NB4 (cell line): ENCODE data around the gene APOO.

Experiments used
- DNase-seq: peaks from one replicate; pipeline ENCODE4 v3.0.0; 2010; ENCODE audit warnings: low read depth
- H3K4me3 ChIP-seq: one replicate; pipeline ENCODE4 v1.5.1; 2011; ENCODE audit warnings: mild to moderate bottlenecking, low read depth, low read length, moderate library complexity
- CTCF ChIP-seq: IDR thresholded peaks from one replicate; pipeline ENCODE4 v1.5.1; 2012; ENCODE audit warnings: low read depth, low read length
- MYC ChIP-seq: IDR thresholded peaks from 2 replicates; pipeline ENCODE4 v1.6.1; 2011; ENCODE audit warnings: low read depth, low read length
- POLR2A ChIP-seq: IDR thresholded peaks from 2 replicates; pipeline ENCODE4 v1.6.1; 2011; ENCODE audit warnings: mild to moderate bottlenecking; ENCODE audit not compliant: insufficient read length; ENCODE audit errors: extremely low read depth
- TF ChIP-seq, protein P1 (sequence below): IDR thresholded peaks from 2 replicates; pipeline ENCODE4 v1.6.1; 2011; ENCODE audit warnings: low read depth, low read length

APOO gene

GRCh38 chrX:23820235-23820782, 87.4 kb downstream of the APOO start:
- DNase-seq, result no peak
- TF ChIP-seq, protein P1, sequence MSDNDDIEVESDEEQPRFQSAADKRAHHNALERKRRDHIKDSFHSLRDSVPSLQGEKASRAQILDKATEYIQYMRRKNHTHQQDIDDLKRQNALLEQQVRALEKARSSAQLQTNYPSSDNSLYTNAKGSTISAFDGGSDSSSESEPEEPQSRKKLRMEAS, result no peak
- TF ChIP-seq POLR2A (no peak), CTCF (no peak), MYC (no peak)
- H3K4me3 ChIP-seq, result no peak overlapping the region

DNA sequence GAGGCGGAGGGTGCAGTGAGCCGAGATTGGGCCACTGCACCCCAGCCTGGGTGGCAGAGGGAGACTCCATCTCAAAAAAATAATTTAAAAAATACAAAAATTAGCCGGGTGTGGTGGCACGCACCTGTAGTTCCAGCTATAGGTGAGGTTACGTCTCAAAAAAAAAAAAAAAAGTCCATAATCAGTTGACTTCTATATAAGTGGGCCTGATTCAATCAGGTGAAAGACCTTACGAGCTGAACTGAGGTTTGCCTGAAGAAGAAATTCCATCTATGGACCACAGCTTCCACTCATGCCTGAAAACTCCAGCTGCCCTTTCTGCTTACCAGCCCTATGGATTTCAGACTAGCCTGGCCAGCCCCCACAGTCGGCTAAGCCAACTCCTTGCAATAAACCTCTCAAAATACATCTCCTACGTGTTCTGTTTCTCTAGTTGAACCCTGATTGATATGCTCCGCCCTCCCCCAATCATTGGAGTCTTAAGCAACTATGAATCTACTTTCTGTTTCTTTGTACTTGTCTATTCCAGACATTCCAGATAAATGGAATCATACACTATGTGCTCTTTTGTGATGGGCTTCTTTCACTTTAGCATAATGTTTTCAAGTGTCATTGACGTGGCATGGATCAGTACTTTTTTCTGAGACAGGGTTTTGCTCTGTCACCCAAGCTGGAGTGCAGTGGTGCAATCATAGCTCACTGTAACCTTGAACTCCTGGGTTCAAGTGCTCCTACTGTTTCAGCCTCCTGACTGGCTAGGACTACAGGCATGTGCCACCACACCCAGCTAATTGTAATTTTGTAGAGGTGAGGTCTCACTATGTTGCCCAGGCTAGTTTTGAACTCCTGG, 88.1 kb downstream of the APOO start:
- TF ChIP-seq, protein P1, result no peak
- no peak for TF ChIP-seq MYC
- no peak for TF ChIP-seq CTCF
- TF ChIP-seq POLR2A, result no peak
- no peak for DNase-seq
- no peak overlapping the region for H3K4me3 ChIP-seq

DNA sequence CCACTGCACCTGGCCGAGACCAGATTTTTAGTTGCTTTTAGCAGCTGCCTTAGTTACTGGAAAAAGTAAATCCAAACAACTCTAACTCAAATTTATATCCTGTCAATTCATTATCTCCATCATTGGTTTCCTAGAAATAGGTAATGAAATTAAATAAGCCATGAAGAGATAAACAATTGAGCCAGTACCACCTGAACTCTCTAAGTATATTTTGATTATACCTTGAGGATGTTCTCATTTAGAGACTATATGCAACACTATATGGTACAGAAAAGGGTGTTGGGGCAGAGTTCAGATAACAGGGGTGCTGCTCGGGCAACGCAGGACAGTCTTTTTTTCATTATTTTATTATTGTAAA, 89.8 kb downstream of the APOO start:
- DNase-seq, result no peak
- H3K4me3 ChIP-seq, result no peak overlapping the region
- TF ChIP-seq POLR2A, result no peak
- TF ChIP-seq MYC, result no peak
- TF ChIP-seq, protein P1, result no peak
- TF ChIP-seq CTCF, result no peak

- DNase-seq, result no peak
- no peak overlapping the region for H3K4me3 ChIP-seq
- TF ChIP-seq CTCF (no peak), POLR2A (no peak), MYC (no peak)
- TF ChIP-seq, protein P1, result no peak
Observed at GRCh38 chrX:23816179-23816578, 91.6 kb downstream of the APOO start.

DNA sequence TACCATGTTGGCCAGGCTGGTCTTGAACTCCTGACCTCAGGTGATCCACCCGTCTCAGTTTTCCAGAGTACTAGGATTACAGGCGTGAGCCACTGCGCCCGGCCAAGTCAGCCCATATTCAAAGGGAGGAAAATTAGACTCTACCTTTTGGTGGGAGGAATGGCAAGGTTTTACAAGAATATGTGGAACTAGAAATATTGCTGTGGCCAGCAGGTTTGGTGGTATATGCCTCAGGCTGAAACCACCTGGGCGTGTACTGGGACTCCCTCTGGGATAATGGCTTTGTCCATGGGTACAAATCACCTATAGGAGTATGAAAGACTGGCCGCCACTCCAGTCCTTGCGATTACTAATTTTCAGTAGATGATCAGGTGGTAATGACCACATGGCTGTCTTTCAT, 92.4 kb downstream of the APOO start:
- DNase-seq, result no peak
- TF ChIP-seq, protein P1, result no peak
- TF ChIP-seq MYC (no peak), POLR2A (no peak), CTCF (no peak)
- H3K4me3 ChIP-seq, result no peak overlapping the region

DNA sequence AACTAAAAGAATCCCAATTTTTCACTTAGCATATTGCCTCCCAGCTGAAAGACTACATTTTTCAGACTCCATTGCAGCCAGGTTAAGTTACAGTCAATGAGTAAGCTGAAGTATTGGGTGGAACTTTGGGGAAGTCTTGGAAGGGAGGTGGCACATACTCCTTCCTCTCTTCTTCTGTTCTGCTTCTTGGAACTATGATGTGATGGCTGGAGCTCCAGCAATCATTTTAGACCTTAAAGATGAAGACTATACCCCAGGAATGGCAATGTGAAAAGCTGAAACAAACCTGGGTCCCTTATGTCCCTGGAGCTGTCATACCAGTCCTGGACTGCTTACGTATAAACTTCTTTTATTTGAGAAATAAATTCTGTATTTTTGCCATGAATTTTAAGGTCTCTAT, 93.9 kb downstream of the APOO start:
- H3K4me3 ChIP-seq, result no peak overlapping the region
- no peak for DNase-seq
- TF ChIP-seq POLR2A, result no peak
- no peak for TF ChIP-seq CTCF
- TF ChIP-seq, protein P1, result no peak
- TF ChIP-seq MYC, result no peak
